HCT116 (cell line): ENCODE results near the gene CLEC20A. TPM values are rescaled to one million over a fixed set of nuclear protein-coding genes. Genes with fewer than 3 reads are reported as not detected.

Experiments
- ATAC-seq: fragments of 200-7000 bp; cut with Tn5 transposase; 2 replicates; pipeline ENCODE4 v1.9.1; 2020; ENCODE audit warnings: mild to moderate bottlenecking, moderate library complexity
- BruUV-seq: library from RNA; stranded (reverse); fragments of 400-500 nt; replicated peaks from 2 replicates; lab custom pipeline; 2021; lab: Mats Ljungman, UMichigan
- CTCF ChIA-PET: fragments of 300-600 bp; sonication (Branson Sonifier 250); formaldehyde crosslinking; loops from one replicate; lab custom pipeline; 2021; ENCODE audit warnings: antibody characterized with exemption; lab: Charles Lee
- POLR2A ChIA-PET: fragments of 300-600, 350-600 bp; sonication (Branson Sonifier 250); formaldehyde crosslinking; loops from one replicate; lab custom pipeline; 2021; ENCODE audit warnings: antibody characterized with exemption; lab: Charles Lee
- RAD21 ChIA-PET, 2 experiments: fragments of 300-600 bp; sonication (Branson Sonifier 250); formaldehyde crosslinking; loops; one replicate each; lab custom pipeline; 2023; ENCODE audit warnings: low total read pairs in 2 of 2; ENCODE audit not compliant: uncharacterized antibody in 2 of 2, unreplicated experiment in 2 of 2, low non-redundant PET in 1 of 2; lab: Charles Lee
- DNase-seq: peaks from one replicate; pipeline ENCODE4 v3.0.0-alpha.2; 2010; ENCODE audit warnings: low read depth, low spot score
- H2AFZ ChIP-seq: fragments of 200-600 bp; shearing (Covaris generic), sonication (generic); 2 replicates; pipeline ENCODE4 v1.6.1; 2017; ENCODE audit warnings: low read depth, mixed run types, mixed read lengths, antibody characterized with exemption, low read length; ENCODE audit not compliant: poor library complexity, severe bottlenecking
- H3K27ac ChIP-seq: 2 replicates; pipeline ENCODE4 v1.5.1; 2012; ENCODE audit warnings: low read depth, low read length
- H3K27me3 ChIP-seq: fragments of 200-600 bp; sonication (generic); 2 replicates; pipeline ENCODE4 v1.6.1; 2016; ENCODE audit warnings: mixed run types, low read length, mixed read lengths; ENCODE audit not compliant: insufficient read depth
- H3K36me3 ChIP-seq, 2 experiments: fragments of 200-500 bp in 1 of 2; fragments of 200-600 bp in 1 of 2; sonication (Bioruptor generic) in 1 of 2; sonication (generic) in 1 of 2; 2 replicates each; pipeline versions ENCODE4 v1.5.1 to v1.6.1; 2014 to 2016; ENCODE audit warnings: low read length in 2 of 2, inconsistent platforms in 1 of 2, mixed read lengths in 1 of 2, mixed run types in 1 of 2; ENCODE audit not compliant: insufficient read depth in 2 of 2, control insufficient read depth in 1 of 2
- H3K4me1 ChIP-seq, 2 experiments: fragments of 200-600 bp in 1 of 2; sonication (generic) in 1 of 2; 2 replicates each; pipeline versions ENCODE4 v1.5.1 to v1.6.1; 2012 to 2017; ENCODE audit warnings: low read length in 2 of 2, inconsistent platforms in 1 of 2, mild to moderate bottlenecking in 1 of 2, mixed read lengths in 1 of 2, mixed run types in 1 of 2, moderate library complexity in 1 of 2; ENCODE audit not compliant: insufficient read depth in 2 of 2, control insufficient read depth in 1 of 2
- H3K4me2 ChIP-seq: fragments of 200-600 bp; sonication (generic); 2 replicates; pipeline ENCODE4 v1.6.1; 2017; ENCODE audit warnings: mixed run types, low read length, mixed read lengths
- H3K4me3 ChIP-seq, 2 experiments: fragments of 200-600 bp in 1 of 2; sonication (generic) in 1 of 2; replicated peaks in 1 of 2; 2 replicates each; pipeline ENCODE4 v1.5.1; 2011 to 2016; ENCODE audit warnings: low read length in 2 of 2, control low read depth in 1 of 2, low read depth in 1 of 2, mild to moderate bottlenecking in 1 of 2, mixed read lengths in 1 of 2, mixed run types in 1 of 2
- H3K79me2 ChIP-seq: fragments of 200-600 bp; sonication (generic); 2 replicates; pipeline ENCODE4 v1.6.1; 2017; ENCODE audit warnings: mild to moderate bottlenecking, mixed run types, low read length, moderate library complexity, mixed read lengths; ENCODE audit not compliant: insufficient read depth
- H3K9ac ChIP-seq: fragments of 200-600 bp; sonication (generic); 2 replicates; pipeline ENCODE4 v1.6.1; 2016; ENCODE audit warnings: low read length, mixed read lengths
- H3K9me2 ChIP-seq: fragments of 200-600 bp; sonication (generic), shearing (Covaris generic); 2 replicates; pipeline ENCODE4 v1.6.1; 2017; ENCODE audit warnings: mixed run types, mild to moderate bottlenecking, moderate library complexity; ENCODE audit not compliant: insufficient read depth
- H3K9me3 ChIP-seq, 2 experiments: fragments of 200-500 bp in 1 of 2; fragments of 200-600 bp in 1 of 2; sonication (Bioruptor generic) in 1 of 2; sonication (generic) in 1 of 2; 2 replicates each; pipeline ENCODE4 v1.6.1; 2014 to 2017; ENCODE audit warnings: low read length in 2 of 2, mixed read lengths in 2 of 2, inconsistent platforms in 1 of 2, low read depth in 1 of 2, mild to moderate bottlenecking in 1 of 2, mixed run types in 1 of 2, moderate library complexity in 1 of 2; ENCODE audit not compliant: control insufficient read depth in 1 of 2, insufficient read depth in 1 of 2
- H4K20me1 ChIP-seq: fragments of 200-600 bp; sonication (generic), shearing (Covaris generic); 2 replicates; pipeline ENCODE4 v1.6.1; 2017; ENCODE audit warnings: mixed run types, mild to moderate bottlenecking, moderate library complexity; ENCODE audit not compliant: insufficient read depth
- CBX3 ChIP-seq: IDR thresholded peaks from 2 replicates; pipeline ENCODE4 v1.6.1; 2012; ENCODE audit warnings: low read depth
- EGR1 ChIP-seq: IDR thresholded peaks from 2 replicates; pipeline ENCODE4 v1.6.1; 2012; ENCODE audit warnings: low read depth
- ELF1 ChIP-seq: IDR thresholded peaks from 2 replicates; pipeline ENCODE4 v1.6.1; 2012; ENCODE audit warnings: low read depth, borderline replicate concordance
- EZH2 ChIP-seq: fragments of 200-600 bp; sonication (generic); IDR thresholded peaks from 2 replicates; pipeline ENCODE4 v1.6.1; 2017; ENCODE audit warnings: antibody characterized with exemption, mixed run types
- EZH2phosphoT487 ChIP-seq: fragments of 200-600 bp; IDR thresholded peaks from 2 replicates; pipeline ENCODE4 v1.6.1; 2018; ENCODE audit warnings: antibody characterized with exemption, borderline replicate concordance
- FOSL1 ChIP-seq: IDR thresholded peaks from 2 replicates; pipeline ENCODE4 v1.6.1; 2012; ENCODE audit warnings: low read depth
- JUND ChIP-seq: IDR thresholded peaks from 2 replicates; pipeline ENCODE4 v1.6.1; 2012
- MAX ChIP-seq: IDR thresholded peaks from 2 replicates; pipeline ENCODE4 v1.6.1; 2012
- POLR2A ChIP-seq: IDR thresholded peaks from 2 replicates; pipeline ENCODE4 v1.7.0; 2011; ENCODE audit warnings: borderline replicate concordance; ENCODE audit not compliant: insufficient read depth, insufficient read length; ENCODE audit errors: extremely low read depth
- POLR2AphosphoS5 ChIP-seq: IDR thresholded peaks from 2 replicates; pipeline ENCODE4 v1.6.1; 2011; ENCODE audit warnings: mild to moderate bottlenecking, low read depth, low read length, moderate library complexity
- RAD21 ChIP-seq: IDR thresholded peaks from 2 replicates; pipeline ENCODE4 v1.6.1; 2012; ENCODE audit warnings: low read depth, mild to moderate bottlenecking
- SIN3A ChIP-seq: IDR thresholded peaks from 2 replicates; pipeline ENCODE4 v1.6.1; 2012; ENCODE audit warnings: low read depth
- SP1 ChIP-seq: IDR thresholded peaks from 2 replicates; pipeline ENCODE4 v1.6.1; 2012; ENCODE audit warnings: low read depth
- SRF ChIP-seq: IDR thresholded peaks from 2 replicates; pipeline ENCODE4 v1.6.1; 2012; ENCODE audit warnings: low read depth
- TCF7L2 ChIP-seq: IDR thresholded peaks from 2 replicates; pipeline ENCODE4 v1.7.0; 2011; ENCODE audit warnings: borderline replicate concordance, inconsistent platforms; ENCODE audit not compliant: insufficient read depth, insufficient read length; ENCODE audit errors: extremely low read depth
- YY1 ChIP-seq: IDR thresholded peaks from 2 replicates; pipeline ENCODE4 v1.6.1; 2011; ENCODE audit warnings: low read length, low read depth, moderate library complexity, mild to moderate bottlenecking; ENCODE audit not compliant: insufficient replicate concordance; ENCODE audit errors: extremely low read depth
- ZNF274 ChIP-seq: fragments of 200-500 bp; sonication (Bioruptor generic); IDR thresholded peaks from 2 replicates; pipeline ENCODE4 v1.6.1; 2014; ENCODE audit warnings: mild to moderate bottlenecking, low read depth, low read length, inconsistent platforms
- intact Hi-C: fragments of 100-400 bp; cut with micrococcal nuclease; formaldehyde crosslinking; loops from 2 replicates; pipeline ENCODE4 v1.10.0; 2022
- total RNA-seq: library from RNA; stranded (reverse); gene quantifications from one replicate; pipeline ENCODE4 v1.2.1, GENCODE V29; 2021; ENCODE audit not compliant: unreplicated experiment
- TF ChIP-seq, protein P1 (sequence below): IDR thresholded peaks from 2 replicates; pipeline ENCODE4 v1.6.1; 2012
- TF ChIP-seq, protein P2 (sequence below): IDR thresholded peaks from 2 replicates; pipeline ENCODE4 v1.6.1; 2011; ENCODE audit warnings: mild to moderate bottlenecking, low read length, moderate library complexity; ENCODE audit not compliant: insufficient replicate concordance; ENCODE audit errors: extremely low read depth
- TF ChIP-seq, protein P3 (sequence below), 3 experiments: fragments of 200-600 bp in 1 of 3; sonication (generic) in 1 of 3; IDR thresholded peaks in 2 of 3; conservative IDR thresholded peaks in 1 of 3; 2 replicates each; pipeline ENCODE4 v1.5.1; 2012 to 2017; ENCODE audit warnings: low read depth in 2 of 3, low read length in 2 of 3, antibody characterized with exemption in 1 of 3, borderline replicate concordance in 1 of 3, control low read depth in 1 of 3, mild to moderate bottlenecking in 1 of 3, mixed read lengths in 1 of 3, mixed run types in 1 of 3, moderate library complexity in 1 of 3; ENCODE audit not compliant: insufficient read depth in 1 of 3

Gene CLEC20A
- total RNA-seq, 1 experiment from 2014 or later = not detected

GRCh38 chr1:178516110-178516509 lies 19.3 kb upstream of the CLEC20A start:
- Histone ChIP-seq H2AFZ (no peak overlapping the region), H3K27me3 (no peaks in the 10 kb centered on the region), H3K9me2 (no peaks in the 10 kb centered on the region), H3K4me2 (no peak overlapping the region), H3K27ac (no peak overlapping the region), H3K36me3 (no peaks in the 10 kb centered on the region), H4K20me1 (no peaks in the 10 kb centered on the region), H3K79me2 (no peaks in the 10 kb centered on the region), H3K4me1 (no peaks in the 10 kb centered on the region), H3K9me3 (no peaks in the 10 kb centered on the region), H3K4me3 (no peak overlapping the region), H3K9ac (no peak overlapping the region)
- no peak for ATAC-seq
- TF ChIP-seq MAX (no peak), SRF (no peak), RAD21 (no peak), EZH2 (no peak), EGR1 (no peak), CBX3 (no peak), TCF7L2 (no peak), POLR2A (no peak), FOSL1 (no peak), ELF1 (no peak), YY1 (no peak), POLR2AphosphoS5 (no peak), SP1 (no peak), JUND (no peak), SIN3A (no peak), ZNF274 (no peak), EZH2phosphoT487 (no peak)
- TF ChIP-seq, protein P1, sequence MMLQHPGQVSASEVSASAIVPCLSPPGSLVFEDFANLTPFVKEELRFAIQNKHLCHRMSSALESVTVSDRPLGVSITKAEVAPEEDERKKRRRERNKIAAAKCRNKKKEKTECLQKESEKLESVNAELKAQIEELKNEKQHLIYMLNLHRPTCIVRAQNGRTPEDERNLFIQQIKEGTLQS = no peak
- TF ChIP-seq, protein P2, sequence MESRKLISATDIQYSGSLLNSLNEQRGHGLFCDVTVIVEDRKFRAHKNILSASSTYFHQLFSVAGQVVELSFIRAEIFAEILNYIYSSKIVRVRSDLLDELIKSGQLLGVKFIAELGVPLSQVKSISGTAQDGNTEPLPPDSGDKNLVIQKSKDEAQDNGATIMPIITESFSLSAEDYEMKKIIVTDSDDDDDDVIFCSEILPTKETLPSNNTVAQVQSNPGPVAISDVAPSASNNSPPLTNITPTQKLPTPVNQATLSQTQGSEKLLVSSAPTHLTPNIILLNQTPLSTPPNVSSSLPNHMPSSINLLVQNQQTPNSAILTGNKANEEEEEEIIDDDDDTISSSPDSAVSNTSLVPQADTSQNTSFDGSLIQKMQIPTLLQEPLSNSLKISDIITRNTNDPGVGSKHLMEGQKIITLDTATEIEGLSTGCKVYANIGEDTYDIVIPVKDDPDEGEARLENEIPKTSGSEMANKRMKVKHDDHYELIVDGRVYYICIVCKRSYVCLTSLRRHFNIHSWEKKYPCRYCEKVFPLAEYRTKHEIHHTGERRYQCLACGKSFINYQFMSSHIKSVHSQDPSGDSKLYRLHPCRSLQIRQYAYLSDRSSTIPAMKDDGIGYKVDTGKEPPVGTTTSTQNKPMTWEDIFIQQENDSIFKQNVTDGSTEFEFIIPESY = no peak
- TF ChIP-seq, protein P3, sequence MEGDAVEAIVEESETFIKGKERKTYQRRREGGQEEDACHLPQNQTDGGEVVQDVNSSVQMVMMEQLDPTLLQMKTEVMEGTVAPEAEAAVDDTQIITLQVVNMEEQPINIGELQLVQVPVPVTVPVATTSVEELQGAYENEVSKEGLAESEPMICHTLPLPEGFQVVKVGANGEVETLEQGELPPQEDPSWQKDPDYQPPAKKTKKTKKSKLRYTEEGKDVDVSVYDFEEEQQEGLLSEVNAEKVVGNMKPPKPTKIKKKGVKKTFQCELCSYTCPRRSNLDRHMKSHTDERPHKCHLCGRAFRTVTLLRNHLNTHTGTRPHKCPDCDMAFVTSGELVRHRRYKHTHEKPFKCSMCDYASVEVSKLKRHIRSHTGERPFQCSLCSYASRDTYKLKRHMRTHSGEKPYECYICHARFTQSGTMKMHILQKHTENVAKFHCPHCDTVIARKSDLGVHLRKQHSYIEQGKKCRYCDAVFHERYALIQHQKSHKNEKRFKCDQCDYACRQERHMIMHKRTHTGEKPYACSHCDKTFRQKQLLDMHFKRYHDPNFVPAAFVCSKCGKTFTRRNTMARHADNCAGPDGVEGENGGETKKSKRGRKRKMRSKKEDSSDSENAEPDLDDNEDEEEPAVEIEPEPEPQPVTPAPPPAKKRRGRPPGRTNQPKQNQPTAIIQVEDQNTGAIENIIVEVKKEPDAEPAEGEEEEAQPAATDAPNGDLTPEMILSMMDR (IDR thresholded peaks at IDR 0.05 in 2 of 3, conservative IDR thresholded peaks at IDR 0.05 in 1 of 3; ENCODE audit: borderline replicate concordance in 1 of 3, insufficient read depth in 1 of 3, low read depth in 2 of 3, low read length in 2 of 3) = no peak
- ChIA-PET CTCF (interaction anchor here (1.1 kb wide), 1 partner anchor 207 kb away, joined by 3 read pairs; no protein-coding TSS in a partner anchor), POLR2A (no interaction called here), RAD21 (no interaction called here)
- intact Hi-C loops = no loop called here
- no TSS peak for BruUV-seq
- DNase-seq = no peak
